HEK293 (cell line): ENCODE results near the gene GUCA1A.
A peak's percentile ranks its signal among the peaks of the same experiment; 100 is the strongest.

Experiments used
- GFI1B ChIP-seq: fragments of 450-650 bp; formaldehyde crosslinking; IDR thresholded peaks from 2 replicates; pipeline ENCODE4 v1.5.1; 2016; ENCODE audit warnings: missing biosample characterization, missing genetic modification characterization
- MEIS1 ChIP-seq: sonication (generic); formaldehyde crosslinking; IDR thresholded peaks from 2 replicates; pipeline ENCODE4 v1.8.1; 2022; ENCODE audit warnings: missing genetic modification reagents, mild to moderate bottlenecking, borderline replicate concordance
- MYNN ChIP-seq: fragments of 450-650 bp; formaldehyde crosslinking; IDR thresholded peaks from 2 replicates; pipeline ENCODE4 v1.5.1; 2016; ENCODE audit warnings: missing biosample characterization, missing genetic modification characterization, borderline replicate concordance
- SETDB1 ChIP-seq: IDR thresholded peaks from one replicate; pipeline ENCODE4 v1.6.1; 2017; ENCODE audit warnings: mild to moderate bottlenecking, low read length, moderate library complexity, mixed read lengths; ENCODE audit not compliant: insufficient read length
- TCF7L2 ChIP-seq: IDR thresholded peaks from 2 replicates; pipeline ENCODE4 v1.6.1; 2011; ENCODE audit warnings: low read depth, mild to moderate bottlenecking, inconsistent platforms, low read length, moderate library complexity, borderline replicate concordance
- ZFP41 ChIP-seq: fragments of 450-650 bp; formaldehyde crosslinking; IDR thresholded peaks from 2 replicates; pipeline ENCODE4 v1.5.1; 2016; ENCODE audit warnings: missing biosample characterization, missing genetic modification characterization, borderline replicate concordance
- ZNF112 ChIP-seq: fragments of 450-650 bp; formaldehyde crosslinking; IDR thresholded peaks from 2 replicates; pipeline ENCODE4 v1.5.0; 2017; ENCODE audit warnings: missing biosample characterization, missing genetic modification characterization
- ZNF138 ChIP-seq: fragments of 450-650 bp; formaldehyde crosslinking; IDR thresholded peaks from 2 replicates; pipeline ENCODE4 v1.5.1; 2016; ENCODE audit warnings: missing biosample characterization, missing genetic modification characterization, borderline replicate concordance
- ZNF175 ChIP-seq: fragments of 450-650 bp; formaldehyde crosslinking; IDR thresholded peaks from 2 replicates; pipeline ENCODE4 v1.5.1; 2016; ENCODE audit warnings: missing biosample characterization, missing genetic modification characterization
- ZNF239 ChIP-seq: fragments of 450-650 bp; formaldehyde crosslinking; IDR thresholded peaks from 2 replicates; pipeline ENCODE4 v1.5.1; 2016; ENCODE audit warnings: missing biosample characterization, missing genetic modification characterization
- ZNF24 ChIP-seq: fragments of 450-650 bp; formaldehyde crosslinking; IDR thresholded peaks from 2 replicates; pipeline ENCODE4 v1.5.1; 2016; ENCODE audit warnings: missing biosample characterization, missing genetic modification characterization
- ZNF311 ChIP-seq: fragments of 450-650 bp; formaldehyde crosslinking; IDR thresholded peaks from 2 replicates; pipeline ENCODE4 v1.5.1; 2017; ENCODE audit warnings: missing biosample characterization, missing genetic modification characterization, borderline replicate concordance
- ZNF324 ChIP-seq: fragments of 450-650 bp; formaldehyde crosslinking; IDR thresholded peaks from 2 replicates; pipeline ENCODE4 v1.5.1; 2016; ENCODE audit warnings: missing biosample characterization, missing genetic modification characterization
- ZNF335 ChIP-seq: fragments of 450-650 bp; formaldehyde crosslinking; conservative IDR thresholded peaks from 2 replicates; pipeline ENCODE4 v1.5.1; 2016; ENCODE audit warnings: missing biosample characterization, missing genetic modification characterization
- ZNF404 ChIP-seq: fragments of 450-650 bp; formaldehyde crosslinking; IDR thresholded peaks from 2 replicates; pipeline ENCODE4 v1.5.1; 2017; ENCODE audit warnings: missing biosample characterization, missing genetic modification characterization
- ZNF416 ChIP-seq: fragments of 450-650 bp; formaldehyde crosslinking; IDR thresholded peaks from 2 replicates; pipeline ENCODE4 v1.5.1; 2016; ENCODE audit warnings: missing biosample characterization, missing genetic modification characterization
- ZNF433 ChIP-seq: fragments of 450-650 bp; formaldehyde crosslinking; IDR thresholded peaks from 2 replicates; pipeline ENCODE4 v1.5.1; 2016; ENCODE audit warnings: missing biosample characterization, missing genetic modification characterization, low read depth
- ZNF544 ChIP-seq: fragments of 450-650 bp; formaldehyde crosslinking; IDR thresholded peaks from 2 replicates; pipeline ENCODE4 v1.5.0; 2017; ENCODE audit warnings: missing biosample characterization, missing genetic modification characterization
- ZNF629 ChIP-seq: fragments of 450-650 bp; formaldehyde crosslinking; IDR thresholded peaks from 2 replicates; pipeline ENCODE4 v1.5.1; 2017; ENCODE audit warnings: missing biosample characterization, missing genetic modification characterization
- ZNF654 ChIP-seq: fragments of 450-650 bp; formaldehyde crosslinking; IDR thresholded peaks from 2 replicates; pipeline ENCODE4 v1.5.1; 2016; ENCODE audit warnings: low read depth, missing biosample characterization, missing genetic modification characterization
- ZNF785 ChIP-seq: fragments of 450-650 bp; formaldehyde crosslinking; IDR thresholded peaks from 2 replicates; pipeline ENCODE4 v1.5.1; 2016; ENCODE audit warnings: missing biosample characterization, missing genetic modification characterization
- TF ChIP-seq, protein P1 (sequence below): fragments of 450-650 bp; IDR thresholded peaks from 2 replicates; pipeline ENCODE4 v1.5.1; 2018; ENCODE audit warnings: missing biosample characterization, missing genetic modification characterization
- TF ChIP-seq, protein P2 (sequence below): fragments of 450-650 bp; formaldehyde crosslinking; IDR thresholded peaks from 2 replicates; pipeline ENCODE4 v1.5.1; 2016; ENCODE audit warnings: missing biosample characterization, missing genetic modification characterization
- TF ChIP-seq, protein P3 (sequence below): sonication (generic); formaldehyde crosslinking; IDR thresholded peaks from 2 replicates; pipeline ENCODE4 v1.8.1; 2022; ENCODE audit warnings: mild to moderate bottlenecking, moderate library complexity, missing genetic modification reagents
- TF ChIP-seq, protein P4 (sequence below): fragments of 450-650 bp; formaldehyde crosslinking; IDR thresholded peaks from 2 replicates; pipeline ENCODE4 v1.5.1; 2016; ENCODE audit warnings: missing biosample characterization, missing genetic modification characterization, borderline replicate concordance
- TF ChIP-seq, protein P5 (sequence below): fragments of 450-650 bp; formaldehyde crosslinking; conservative IDR thresholded peaks from 2 replicates; pipeline ENCODE4 v1.5.1; 2016; ENCODE audit warnings: low read depth, missing biosample characterization, missing genetic modification characterization
- TF ChIP-seq, protein P6 (sequence below): fragments of 450-650 bp; formaldehyde crosslinking; IDR thresholded peaks from 2 replicates; pipeline ENCODE4 v1.5.1; 2017; ENCODE audit warnings: missing biosample characterization, missing genetic modification characterization

Gene GUCA1A

DNA sequence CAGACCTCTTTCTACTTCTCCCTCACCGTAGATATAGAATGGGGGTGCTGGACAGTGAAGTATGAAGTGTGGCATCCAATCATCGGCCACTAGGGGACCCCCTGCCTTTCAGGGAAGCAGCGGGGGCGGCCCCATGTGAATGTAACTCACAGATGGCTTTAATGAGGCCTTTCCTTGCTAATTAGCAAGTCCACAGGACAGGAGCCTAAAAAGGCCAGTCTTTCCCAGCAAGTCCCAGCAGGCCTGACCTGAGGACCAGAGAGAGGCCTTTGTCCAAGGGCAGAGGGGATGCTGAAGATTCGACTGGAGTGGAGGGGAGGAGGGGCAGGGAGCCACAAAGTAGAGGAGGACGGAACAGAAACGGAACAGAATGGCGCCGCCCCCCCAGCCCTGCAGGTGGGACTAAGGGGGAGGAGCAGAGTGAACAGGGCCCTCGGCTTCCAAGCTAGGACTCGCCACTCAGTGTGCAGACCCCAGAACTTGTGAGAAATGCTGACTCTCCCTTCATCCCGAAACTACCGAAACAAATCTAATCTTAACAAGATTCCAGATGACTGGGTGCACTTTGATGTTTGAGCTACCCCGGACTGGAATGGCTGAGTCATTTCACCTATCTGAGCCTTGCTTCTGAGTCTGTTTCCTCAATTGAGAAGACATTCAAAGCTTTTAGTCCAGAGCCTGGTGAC lies 36.5 kb upstream of the GUCA1A start (continued):
- TF ChIP-seq TCF7L2, result peak; percentile 79
- TF ChIP-seq ZNF629 (tag by site-specific recombination), result 0 out of 2 replicates have a peak, but pooled peaks have one; percentile 12
- TF ChIP-seq ZNF311, result no peak
- no peak for TF ChIP-seq MEIS1 (CRISPR knock-in tag)
- no peak for TF ChIP-seq GFI1B (tag by site-specific recombination)
- no peak for TF ChIP-seq ZNF416 (tag by site-specific recombination)
- no peak for TF ChIP-seq MYNN (tag by site-specific recombination)
- no peak for TF ChIP-seq ZNF175 (tag by site-specific recombination)
- no peak for TF ChIP-seq ZNF404
- 0 out of 2 replicates have a peak, but pooled peaks have one; percentile 20 for TF ChIP-seq ZNF324 (tag by site-specific recombination)
- TF ChIP-seq, protein P1, sequence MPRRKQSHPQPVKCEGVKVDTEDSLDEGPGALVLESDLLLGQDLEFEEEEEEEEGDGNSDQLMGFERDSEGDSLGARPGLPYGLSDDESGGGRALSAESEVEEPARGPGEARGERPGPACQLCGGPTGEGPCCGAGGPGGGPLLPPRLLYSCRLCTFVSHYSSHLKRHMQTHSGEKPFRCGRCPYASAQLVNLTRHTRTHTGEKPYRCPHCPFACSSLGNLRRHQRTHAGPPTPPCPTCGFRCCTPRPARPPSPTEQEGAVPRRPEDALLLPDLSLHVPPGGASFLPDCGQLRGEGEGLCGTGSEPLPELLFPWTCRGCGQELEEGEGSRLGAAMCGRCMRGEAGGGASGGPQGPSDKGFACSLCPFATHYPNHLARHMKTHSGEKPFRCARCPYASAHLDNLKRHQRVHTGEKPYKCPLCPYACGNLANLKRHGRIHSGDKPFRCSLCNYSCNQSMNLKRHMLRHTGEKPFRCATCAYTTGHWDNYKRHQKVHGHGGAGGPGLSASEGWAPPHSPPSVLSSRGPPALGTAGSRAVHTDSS (tag by site-specific recombination), result no peak
- peak; percentile 30 for TF ChIP-seq ZNF335 (tag by site-specific recombination)
- TF ChIP-seq ZNF138 (tag by site-specific recombination), result no peak
- 0 out of 2 replicates have a peak, but pooled peaks have one; percentile 43 for TF ChIP-seq ZNF24 (tag by site-specific recombination)
- no peak for TF ChIP-seq SETDB1
- TF ChIP-seq, protein P2, sequence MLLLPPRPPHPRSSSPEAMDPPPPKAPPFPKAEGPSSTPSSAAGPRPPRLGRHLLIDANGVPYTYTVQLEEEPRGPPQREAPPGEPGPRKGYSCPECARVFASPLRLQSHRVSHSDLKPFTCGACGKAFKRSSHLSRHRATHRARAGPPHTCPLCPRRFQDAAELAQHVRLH (tag by site-specific recombination), result 0 out of 2 replicates have a peak, but pooled peaks have one; percentile 62
- no peak for TF ChIP-seq ZNF239 (tag by site-specific recombination)
- TF ChIP-seq ZNF433, result no peak
- TF ChIP-seq, protein P3, sequence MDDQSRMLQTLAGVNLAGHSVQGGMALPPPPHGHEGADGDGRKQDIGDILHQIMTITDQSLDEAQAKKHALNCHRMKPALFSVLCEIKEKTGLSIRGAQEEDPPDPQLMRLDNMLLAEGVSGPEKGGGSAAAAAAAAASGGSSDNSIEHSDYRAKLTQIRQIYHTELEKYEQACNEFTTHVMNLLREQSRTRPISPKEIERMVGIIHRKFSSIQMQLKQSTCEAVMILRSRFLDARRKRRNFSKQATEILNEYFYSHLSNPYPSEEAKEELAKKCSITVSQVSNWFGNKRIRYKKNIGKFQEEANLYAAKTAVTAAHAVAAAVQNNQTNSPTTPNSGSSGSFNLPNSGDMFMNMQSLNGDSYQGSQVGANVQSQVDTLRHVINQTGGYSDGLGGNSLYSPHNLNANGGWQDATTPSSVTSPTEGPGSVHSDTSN, result no peak
- TF ChIP-seq, protein P4, sequence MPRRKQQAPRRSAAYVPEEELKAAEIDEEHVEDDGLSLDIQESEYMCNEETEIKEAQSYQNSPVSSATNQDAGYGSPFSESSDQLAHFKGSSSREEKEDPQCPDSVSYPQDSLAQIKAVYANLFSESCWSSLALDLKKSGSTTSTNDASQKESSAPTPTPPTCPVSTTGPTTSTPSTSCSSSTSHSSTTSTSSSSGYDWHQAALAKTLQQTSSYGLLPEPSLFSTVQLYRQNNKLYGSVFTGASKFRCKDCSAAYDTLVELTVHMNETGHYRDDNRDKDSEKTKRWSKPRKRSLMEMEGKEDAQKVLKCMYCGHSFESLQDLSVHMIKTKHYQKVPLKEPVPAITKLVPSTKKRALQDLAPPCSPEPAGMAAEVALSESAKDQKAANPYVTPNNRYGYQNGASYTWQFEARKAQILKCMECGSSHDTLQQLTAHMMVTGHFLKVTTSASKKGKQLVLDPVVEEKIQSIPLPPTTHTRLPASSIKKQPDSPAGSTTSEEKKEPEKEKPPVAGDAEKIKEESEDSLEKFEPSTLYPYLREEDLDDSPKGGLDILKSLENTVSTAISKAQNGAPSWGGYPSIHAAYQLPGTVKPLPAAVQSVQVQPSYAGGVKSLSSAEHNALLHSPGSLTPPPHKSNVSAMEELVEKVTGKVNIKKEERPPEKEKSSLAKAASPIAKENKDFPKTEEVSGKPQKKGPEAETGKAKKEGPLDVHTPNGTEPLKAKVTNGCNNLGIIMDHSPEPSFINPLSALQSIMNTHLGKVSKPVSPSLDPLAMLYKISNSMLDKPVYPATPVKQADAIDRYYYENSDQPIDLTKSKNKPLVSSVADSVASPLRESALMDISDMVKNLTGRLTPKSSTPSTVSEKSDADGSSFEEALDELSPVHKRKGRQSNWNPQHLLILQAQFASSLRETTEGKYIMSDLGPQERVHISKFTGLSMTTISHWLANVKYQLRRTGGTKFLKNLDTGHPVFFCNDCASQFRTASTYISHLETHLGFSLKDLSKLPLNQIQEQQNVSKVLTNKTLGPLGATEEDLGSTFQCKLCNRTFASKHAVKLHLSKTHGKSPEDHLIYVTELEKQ (tag by site-specific recombination), result no peak
- no peak for TF ChIP-seq ZNF785 (tag by site-specific recombination)
- TF ChIP-seq ZNF112 (tag by site-specific recombination), result no peak
- TF ChIP-seq, protein P5, sequence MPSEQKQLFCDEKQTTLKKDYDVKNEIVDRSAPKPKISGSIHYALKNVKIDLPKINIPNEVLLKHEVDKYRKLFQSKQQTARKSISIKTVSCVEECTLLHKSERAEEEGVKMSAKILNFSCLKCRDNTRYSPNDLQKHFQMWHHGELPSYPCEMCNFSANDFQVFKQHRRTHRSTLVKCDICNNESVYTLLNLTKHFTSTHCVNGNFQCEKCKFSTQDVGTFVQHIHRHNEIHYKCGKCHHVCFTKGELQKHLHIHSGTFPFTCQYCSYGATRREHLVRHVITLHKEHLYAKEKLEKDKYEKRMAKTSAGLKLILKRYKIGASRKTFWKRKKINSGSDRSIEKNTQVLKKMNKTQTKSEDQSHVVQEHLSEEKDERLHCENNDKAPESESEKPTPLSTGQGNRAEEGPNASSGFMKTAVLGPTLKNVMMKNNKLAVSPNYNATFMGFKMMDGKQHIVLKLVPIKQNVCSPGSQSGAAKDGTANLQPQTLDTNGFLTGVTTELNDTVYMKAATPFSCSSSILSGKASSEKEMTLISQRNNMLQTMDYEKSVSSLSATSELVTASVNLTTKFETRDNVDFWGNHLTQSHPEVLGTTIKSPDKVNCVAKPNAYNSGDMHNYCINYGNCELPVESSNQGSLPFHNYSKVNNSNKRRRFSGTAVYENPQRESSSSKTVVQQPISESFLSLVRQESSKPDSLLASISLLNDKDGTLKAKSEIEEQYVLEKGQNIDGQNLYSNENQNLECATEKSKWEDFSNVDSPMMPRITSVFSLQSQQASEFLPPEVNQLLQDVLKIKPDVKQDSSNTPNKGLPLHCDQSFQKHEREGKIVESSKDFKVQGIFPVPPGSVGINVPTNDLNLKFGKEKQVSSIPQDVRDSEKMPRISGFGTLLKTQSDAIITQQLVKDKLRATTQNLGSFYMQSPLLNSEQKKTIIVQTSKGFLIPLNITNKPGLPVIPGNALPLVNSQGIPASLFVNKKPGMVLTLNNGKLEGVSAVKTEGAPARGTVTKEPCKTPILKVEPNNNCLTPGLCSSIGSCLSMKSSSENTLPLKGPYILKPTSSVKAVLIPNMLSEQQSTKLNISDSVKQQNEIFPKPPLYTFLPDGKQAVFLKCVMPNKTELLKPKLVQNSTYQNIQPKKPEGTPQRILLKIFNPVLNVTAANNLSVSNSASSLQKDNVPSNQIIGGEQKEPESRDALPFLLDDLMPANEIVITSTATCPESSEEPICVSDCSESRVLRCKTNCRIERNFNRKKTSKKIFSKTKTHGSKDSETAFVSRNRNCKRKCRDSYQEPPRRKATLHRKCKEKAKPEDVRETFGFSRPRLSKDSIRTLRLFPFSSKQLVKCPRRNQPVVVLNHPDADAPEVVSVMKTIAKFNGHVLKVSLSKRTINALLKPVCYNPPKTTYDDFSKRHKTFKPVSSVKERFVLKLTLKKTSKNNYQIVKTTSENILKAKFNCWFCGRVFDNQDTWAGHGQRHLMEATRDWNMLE, result no peak
- no peak for TF ChIP-seq ZNF654 (tag by site-specific recombination)
- TF ChIP-seq ZFP41, result no peak
- no peak for TF ChIP-seq ZNF544 (tag by site-specific recombination)
- TF ChIP-seq, protein P6, sequence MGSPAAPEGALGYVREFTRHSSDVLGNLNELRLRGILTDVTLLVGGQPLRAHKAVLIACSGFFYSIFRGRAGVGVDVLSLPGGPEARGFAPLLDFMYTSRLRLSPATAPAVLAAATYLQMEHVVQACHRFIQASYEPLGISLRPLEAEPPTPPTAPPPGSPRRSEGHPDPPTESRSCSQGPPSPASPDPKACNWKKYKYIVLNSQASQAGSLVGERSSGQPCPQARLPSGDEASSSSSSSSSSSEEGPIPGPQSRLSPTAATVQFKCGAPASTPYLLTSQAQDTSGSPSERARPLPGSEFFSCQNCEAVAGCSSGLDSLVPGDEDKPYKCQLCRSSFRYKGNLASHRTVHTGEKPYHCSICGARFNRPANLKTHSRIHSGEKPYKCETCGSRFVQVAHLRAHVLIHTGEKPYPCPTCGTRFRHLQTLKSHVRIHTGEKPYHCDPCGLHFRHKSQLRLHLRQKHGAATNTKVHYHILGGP (tag by site-specific recombination), result no peak
